Measurements from ENCODE around the gene MPRIP. TPM values are rescaled to one million over a fixed set of nuclear protein-coding genes. Genes with fewer than 3 reads are reported as not detected.

Gene MPRIP
- total RNA-seq, 1 experiment from 2014 or later: 338 TPM

- BruUV-seq (replicated peaks): no TSS peak
- no peak for TF ChIP-seq CTCF (IDR thresholded peaks at IDR 0.05; ENCODE audit: unreplicated experiment)
- H3K4me1 Mint-ChIP-seq (ENCODE audit: low read depth, unreplicated experiment): peaks cover 4% of the 10 kb centered on the region
- no peaks in the 10 kb centered on the region for H3K9me3 Mint-ChIP-seq (ENCODE audit: low read depth, unreplicated experiment)
- no peak for DNase-seq
- CTCF ChIA-PET: no interaction called here
- no peaks in the 10 kb centered on the region for H3K27me3 Mint-ChIP-seq (ENCODE audit: unreplicated experiment)
- intact Hi-C loops (cut with micrococcal nuclease; ENCODE audit: unreplicated experiment): no loop called here
- H3K4me3 Mint-ChIP-seq (ENCODE audit: low read depth, unreplicated experiment): no peak overlapping the region
- H3K27ac Mint-ChIP-seq (ENCODE audit: unreplicated experiment): no peak overlapping the region
- H3K36me3 Mint-ChIP-seq (ENCODE audit: insufficient read depth, unreplicated experiment): peaks cover 49% of the 10 kb centered on the region
Observed at GRCh38 chr17:17130077-17130844, 88.0 kb downstream of the MPRIP start.

GRCh38 chr17:17131839-17132238, 89.6 kb downstream of the MPRIP start:
- no peak for DNase-seq
- no peak overlapping the region for H3K27ac Mint-ChIP-seq (ENCODE audit: unreplicated experiment)
- H3K9me3 Mint-ChIP-seq (ENCODE audit: low read depth, unreplicated experiment): no peaks in the 10 kb centered on the region
- peaks cover 46% of the 10 kb centered on the region for H3K36me3 Mint-ChIP-seq (ENCODE audit: insufficient read depth, unreplicated experiment)
- no TSS peak for BruUV-seq (replicated peaks)
- no peak for TF ChIP-seq CTCF (IDR thresholded peaks at IDR 0.05; ENCODE audit: unreplicated experiment)
- intact Hi-C loops (cut with micrococcal nuclease; ENCODE audit: unreplicated experiment): no loop called here
- no peaks in the 10 kb centered on the region for H3K4me1 Mint-ChIP-seq (ENCODE audit: low read depth, unreplicated experiment)
- CTCF ChIA-PET: no interaction called here
- no peak overlapping the region for H3K4me3 Mint-ChIP-seq (ENCODE audit: low read depth, unreplicated experiment)
- H3K27me3 Mint-ChIP-seq (ENCODE audit: unreplicated experiment): no peaks in the 10 kb centered on the region

- H3K4me3 Mint-ChIP-seq (ENCODE audit: low read depth, unreplicated experiment): no peak overlapping the region
- TF ChIP-seq CTCF (IDR thresholded peaks at IDR 0.05; ENCODE audit: unreplicated experiment): no peak
- CTCF ChIA-PET: no interaction called here
- intact Hi-C loops (cut with micrococcal nuclease; ENCODE audit: unreplicated experiment): no loop called here
- no peak overlapping the region for H3K27ac Mint-ChIP-seq (ENCODE audit: unreplicated experiment)
- H3K27me3 Mint-ChIP-seq (ENCODE audit: unreplicated experiment): no peaks in the 10 kb centered on the region
- H3K9me3 Mint-ChIP-seq (ENCODE audit: low read depth, unreplicated experiment): no peaks in the 10 kb centered on the region
- H3K36me3 Mint-ChIP-seq (ENCODE audit: insufficient read depth, unreplicated experiment): peaks cover 50% of the 10 kb centered on the region
- no peak for DNase-seq
- H3K4me1 Mint-ChIP-seq (ENCODE audit: low read depth, unreplicated experiment): no peaks in the 10 kb centered on the region
- no TSS peak for BruUV-seq (replicated peaks)
Observed at GRCh38 chr17:17132746-17133145, 90.5 kb downstream of the MPRIP start.

GRCh38 chr17:17134051-17134956, 92.0 kb downstream of the MPRIP start:
- H3K4me3 Mint-ChIP-seq (ENCODE audit: low read depth, unreplicated experiment): no peak overlapping the region
- no peak for TF ChIP-seq CTCF (IDR thresholded peaks at IDR 0.05; ENCODE audit: unreplicated experiment)
- intact Hi-C loops (cut with micrococcal nuclease; ENCODE audit: unreplicated experiment): no loop called here
- no peaks in the 10 kb centered on the region for H3K4me1 Mint-ChIP-seq (ENCODE audit: low read depth, unreplicated experiment)
- no TSS peak for BruUV-seq (replicated peaks)
- DNase-seq: no peak
- no peaks in the 10 kb centered on the region for H3K27me3 Mint-ChIP-seq (ENCODE audit: unreplicated experiment)
- no peaks in the 10 kb centered on the region for H3K9me3 Mint-ChIP-seq (ENCODE audit: low read depth, unreplicated experiment)
- no peak overlapping the region for H3K27ac Mint-ChIP-seq (ENCODE audit: unreplicated experiment)
- H3K36me3 Mint-ChIP-seq (ENCODE audit: insufficient read depth, unreplicated experiment): peaks cover 56% of the 10 kb centered on the region
- CTCF ChIA-PET: interaction anchor here (0.6 kb wide), 1 partner anchor 23 kb away, joined by 3 read pairs; no protein-coding TSS in a partner anchor

Measured in Calu3 (cell line).